Vagina (tissue), 2 donors: ENCODE measurements around the gene ACSL1.

Experiments used
- POLR2A ChIP-seq, 2 donors: fragments of 450-650 bp; IDR thresholded peaks; one replicate each; pipeline ENCODE4 v1.6.1; 2017; ENCODE audit warnings: antibody characterized with exemption in 2 of 2, mild to moderate bottlenecking in 2 of 2, moderate library complexity in 2 of 2
- TF ChIP-seq, protein P1 (sequence below), 3 experiments: fragments of 450-650 bp in 2 of 3; fragments of 200-600 bp in 1 of 3; sonication (generic) in 1 of 3; IDR thresholded peaks; one replicate each; pipeline ENCODE4 v1.5.1; 2017 to 2019; ENCODE audit warnings: antibody characterized with exemption in 3 of 3, mild to moderate bottlenecking in 2 of 3, moderate library complexity in 2 of 3

GRCh38 chr4:184728858-184729257 is 96.9 kb downstream of the ACSL1 start:
- TF ChIP-seq, protein P1, sequence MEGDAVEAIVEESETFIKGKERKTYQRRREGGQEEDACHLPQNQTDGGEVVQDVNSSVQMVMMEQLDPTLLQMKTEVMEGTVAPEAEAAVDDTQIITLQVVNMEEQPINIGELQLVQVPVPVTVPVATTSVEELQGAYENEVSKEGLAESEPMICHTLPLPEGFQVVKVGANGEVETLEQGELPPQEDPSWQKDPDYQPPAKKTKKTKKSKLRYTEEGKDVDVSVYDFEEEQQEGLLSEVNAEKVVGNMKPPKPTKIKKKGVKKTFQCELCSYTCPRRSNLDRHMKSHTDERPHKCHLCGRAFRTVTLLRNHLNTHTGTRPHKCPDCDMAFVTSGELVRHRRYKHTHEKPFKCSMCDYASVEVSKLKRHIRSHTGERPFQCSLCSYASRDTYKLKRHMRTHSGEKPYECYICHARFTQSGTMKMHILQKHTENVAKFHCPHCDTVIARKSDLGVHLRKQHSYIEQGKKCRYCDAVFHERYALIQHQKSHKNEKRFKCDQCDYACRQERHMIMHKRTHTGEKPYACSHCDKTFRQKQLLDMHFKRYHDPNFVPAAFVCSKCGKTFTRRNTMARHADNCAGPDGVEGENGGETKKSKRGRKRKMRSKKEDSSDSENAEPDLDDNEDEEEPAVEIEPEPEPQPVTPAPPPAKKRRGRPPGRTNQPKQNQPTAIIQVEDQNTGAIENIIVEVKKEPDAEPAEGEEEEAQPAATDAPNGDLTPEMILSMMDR (IDR thresholded peaks at IDR 0.05), result no peak
- no peak for TF ChIP-seq POLR2A (IDR thresholded peaks at IDR 0.05)
